ENCODE results near the gene UPF3B. TPM values are rescaled to one million over a fixed set of nuclear protein-coding genes. Genes with fewer than 3 reads are reported as not detected.

Gene UPF3B
- total RNA-seq, 1 donor from 2014 or later, result 10.9 TPM

- Mint-ChIP-seq H3K9me3 (ENCODE audit: unreplicated experiment) (no peaks in the 10 kb centered on the region), H3K27ac (ENCODE audit: unreplicated experiment) (no peak overlapping the region), H3K4me3 (ENCODE audit: unreplicated experiment) (peak overlapping the region; percentile 70), H3K36me3 (ENCODE audit: unreplicated experiment) (no peaks in the 10 kb centered on the region), H3K4me1 (ENCODE audit: low read depth, unreplicated experiment) (no peaks in the 10 kb centered on the region), H3K27me3 (ENCODE audit: unreplicated experiment) (peaks cover 3% of the 10 kb centered on the region)
- TF ChIP-seq CTCF (IDR thresholded peaks at IDR 0.05; ENCODE audit: partially characterized antibody, unreplicated experiment), result peak; percentile 63
- DNase-seq, result peak; percentile 81
Measured at GRCh38 chrX:119887721-119888425, 35.1 kb upstream of the UPF3B start.

GRCh38 chrX:119885554-119886428 is 33.0 kb upstream of the UPF3B start:
- TF ChIP-seq CTCF (IDR thresholded peaks at IDR 0.05; ENCODE audit: partially characterized antibody, unreplicated experiment), result no peak
- Mint-ChIP-seq H3K4me3 (ENCODE audit: unreplicated experiment) (no peak overlapping the region), H3K9me3 (ENCODE audit: unreplicated experiment) (no peaks in the 10 kb centered on the region), H3K36me3 (ENCODE audit: unreplicated experiment) (no peaks in the 10 kb centered on the region), H3K4me1 (ENCODE audit: low read depth, unreplicated experiment) (no peaks in the 10 kb centered on the region), H3K27ac (ENCODE audit: unreplicated experiment) (no peak overlapping the region), H3K27me3 (ENCODE audit: unreplicated experiment) (no peaks in the 10 kb centered on the region)
- no peak for DNase-seq

GRCh38 chrX:119880552-119881437 is 28.0 kb upstream of the UPF3B start:
- Mint-ChIP-seq H3K4me3 (ENCODE audit: unreplicated experiment) (no peak overlapping the region), H3K27me3 (ENCODE audit: unreplicated experiment) (no peaks in the 10 kb centered on the region), H3K9me3 (ENCODE audit: unreplicated experiment) (peaks cover 3% of the 10 kb centered on the region), H3K27ac (ENCODE audit: unreplicated experiment) (peak overlapping the region; percentile 62), H3K36me3 (ENCODE audit: unreplicated experiment) (no peaks in the 10 kb centered on the region), H3K4me1 (ENCODE audit: low read depth, unreplicated experiment) (no peaks in the 10 kb centered on the region)
- peak; percentile 18 for DNase-seq
- TF ChIP-seq CTCF (IDR thresholded peaks at IDR 0.05; ENCODE audit: partially characterized antibody, unreplicated experiment), result peak; percentile 34

- H3K9me3 Mint-ChIP-seq (ENCODE audit: unreplicated experiment), result peaks cover 3% of the 10 kb centered on the region
- DNase-seq, result no peak
- H3K27me3 Mint-ChIP-seq (ENCODE audit: unreplicated experiment), result no peaks in the 10 kb centered on the region
- H3K27ac Mint-ChIP-seq (ENCODE audit: unreplicated experiment), result no peak overlapping the region
- no peaks in the 10 kb centered on the region for H3K4me1 Mint-ChIP-seq (ENCODE audit: low read depth, unreplicated experiment)
- no peaks in the 10 kb centered on the region for H3K36me3 Mint-ChIP-seq (ENCODE audit: unreplicated experiment)
- no peak for TF ChIP-seq CTCF (IDR thresholded peaks at IDR 0.05; ENCODE audit: partially characterized antibody, unreplicated experiment)
- no peak overlapping the region for H3K4me3 Mint-ChIP-seq (ENCODE audit: unreplicated experiment)
Measured at GRCh38 chrX:119880076-119880475, 27.3 kb upstream of the UPF3B start.

All from glutamatergic neuron (in vitro differentiated cells).